NCI-H2081 treated with DMSO at 0.1 percent for 48 hours (cell line): ENCODE measurements around the gene SLC6A20.
"Not testable (repeated sequence)": the region's sequence is repeated elsewhere in the genome, so short reads cannot be mapped to it uniquely, and the experiment has no call there.

Source experiments
- DNase-seq: peaks from one replicate; lab custom pipeline; 2025; lab: John Stamatoyannopoulos, UW

SLC6A20 gene

DNA sequence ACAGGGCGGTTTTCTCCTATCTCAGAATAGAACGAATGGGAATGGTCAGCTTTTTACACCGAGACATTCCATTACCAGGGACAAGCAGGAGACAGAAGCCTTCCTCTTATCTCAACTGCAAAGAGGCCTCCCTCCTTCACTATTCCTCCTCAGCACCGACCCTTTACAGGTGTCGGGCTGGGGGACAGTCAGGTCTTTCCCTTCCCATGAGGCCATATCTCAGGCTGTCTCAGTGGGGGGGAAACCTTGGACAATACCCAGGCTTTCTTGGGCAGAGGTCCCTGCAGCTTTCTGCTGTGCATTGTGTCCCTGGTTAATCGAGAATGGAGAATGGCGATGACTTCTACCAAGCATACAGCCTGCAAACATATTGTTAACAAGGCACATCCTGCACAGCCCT is 39.2 kb downstream of the SLC6A20 start:
- DNase-seq, result not testable (repeated sequence)

DNA sequence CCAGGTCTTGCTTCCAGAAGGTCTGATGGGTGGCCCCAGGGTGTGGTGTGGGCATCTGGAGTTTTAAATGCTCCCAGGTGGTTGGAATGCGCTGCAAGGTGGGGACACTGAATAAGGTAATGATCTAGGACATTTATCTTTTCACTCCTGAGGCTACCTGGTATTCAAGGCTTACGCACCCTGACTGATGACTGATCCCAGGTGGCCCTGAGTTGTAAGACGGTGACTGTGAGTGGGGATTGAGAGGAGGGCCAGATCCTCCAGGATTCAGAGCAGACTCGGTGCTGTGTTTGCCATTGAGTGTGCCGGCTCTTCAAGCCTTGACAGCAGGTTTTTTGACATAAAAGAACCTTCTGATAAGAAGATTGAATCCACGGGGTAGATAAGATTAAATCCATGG is 40.3 kb downstream of the SLC6A20 start:
- no peak for DNase-seq

DNA sequence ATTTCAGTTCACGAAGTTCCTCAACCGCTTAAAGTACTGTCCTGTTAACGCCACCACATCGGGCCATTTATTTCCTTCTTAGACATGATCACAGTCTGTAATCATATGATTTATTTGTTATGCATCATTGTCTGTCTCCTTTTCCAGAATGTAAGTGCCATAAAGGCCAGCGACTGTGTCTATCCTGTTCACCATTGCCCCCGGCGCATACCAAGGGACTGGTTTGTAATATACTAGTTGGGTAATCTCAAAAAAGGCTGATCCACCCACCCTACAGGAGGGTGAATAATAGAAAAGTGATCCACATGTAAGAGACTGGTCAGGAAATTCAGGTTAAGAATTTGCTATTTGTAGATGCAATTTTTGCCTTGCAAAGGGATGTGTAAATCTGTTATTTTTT is 41.9 kb downstream of the SLC6A20 start:
- no peak for DNase-seq

GRCh38 chr3:45753095-45753494 is 43.2 kb downstream of the SLC6A20 start:
- no peak for DNase-seq

- DNase-seq, result no peak
Observed at GRCh38 chr3:45751537-45752242, 44.6 kb downstream of the SLC6A20 start.

GRCh38 chr3:45749880-45750279 is 46.5 kb downstream of the SLC6A20 start:
- no peak for DNase-seq

- DNase-seq, result not testable (repeated sequence)
Observed at GRCh38 chr3:45749036-45749600, 47.2 kb downstream of the SLC6A20 start.

GRCh38 chr3:45748068-45748467 is 48.3 kb downstream of the SLC6A20 start:
- no peak for DNase-seq

DNA sequence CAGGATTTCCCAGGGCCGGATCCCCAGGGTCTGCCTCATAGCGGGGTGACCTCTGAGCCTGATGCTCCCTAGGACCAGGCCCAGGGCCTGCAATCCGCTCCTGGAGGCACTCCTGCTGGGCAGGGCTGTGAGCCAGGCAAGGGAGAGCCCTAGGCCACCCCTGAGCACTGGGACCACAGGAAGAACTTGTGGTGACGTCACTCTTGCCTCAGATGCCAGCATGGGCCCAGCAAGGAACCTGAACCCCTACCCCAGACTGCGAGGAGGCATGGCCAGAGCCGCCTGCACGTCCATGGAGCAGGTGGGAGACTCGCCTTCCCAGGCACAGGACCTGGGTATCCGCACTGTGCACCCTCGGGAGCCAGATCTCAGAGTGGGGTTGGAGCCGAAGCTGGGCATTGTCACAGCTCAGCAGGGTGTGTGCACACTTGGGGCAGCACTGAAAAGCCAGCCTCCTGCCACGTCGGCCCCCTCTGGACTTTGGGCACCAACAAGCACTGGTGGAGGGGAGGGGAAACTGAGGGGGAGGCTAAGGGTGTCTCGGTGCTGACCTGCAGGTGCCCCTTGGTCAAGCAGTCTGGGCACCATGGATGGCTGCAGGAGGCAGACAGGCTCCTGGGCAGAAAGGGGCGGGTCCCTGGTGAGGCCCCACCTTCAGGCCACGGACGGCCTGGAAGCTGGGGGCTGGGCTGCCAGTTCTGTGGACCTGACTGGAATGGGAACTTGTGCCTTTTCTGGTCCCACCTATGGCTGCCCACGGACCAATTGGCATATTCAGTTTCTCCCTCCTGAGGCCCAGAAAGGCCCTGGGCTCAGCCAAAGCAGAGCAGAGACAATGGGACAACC is 49.3 kb downstream of the SLC6A20 start:
- no peak for DNase-seq

- no peak for DNase-seq
Observed at GRCh38 chr3:45746165-45746776, 50.1 kb downstream of the SLC6A20 start.

DNA sequence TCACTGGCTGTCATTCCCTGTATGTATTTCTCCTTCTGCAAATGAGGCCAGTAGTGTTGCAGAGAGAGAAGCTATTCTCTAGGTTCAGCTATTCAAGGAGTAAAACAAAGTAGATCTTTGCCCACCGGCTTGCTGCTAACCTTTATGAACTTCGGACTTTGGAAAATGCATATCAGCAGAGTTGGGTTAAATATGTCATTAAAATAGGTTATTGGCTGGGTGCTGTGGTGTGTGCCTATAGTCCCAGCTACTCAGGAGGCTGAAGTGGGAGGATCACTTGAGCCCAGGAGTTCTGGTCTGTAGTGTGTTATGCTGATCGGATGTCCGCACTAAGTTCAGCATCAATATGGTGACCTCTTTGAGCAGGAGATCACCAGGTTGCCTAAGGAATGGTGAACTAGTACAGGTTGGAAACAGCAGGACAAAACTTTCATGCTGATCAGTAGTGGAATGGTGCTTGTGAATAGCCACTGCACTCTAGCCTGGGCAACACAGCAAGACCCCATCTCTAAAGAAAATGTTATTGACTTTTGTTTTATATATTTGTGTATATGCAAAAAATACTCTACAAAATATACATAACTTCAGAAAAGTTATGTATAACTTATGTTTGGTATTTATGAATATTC is 53.8 kb downstream of the SLC6A20 start:
- DNase-seq, result no peak

DNA sequence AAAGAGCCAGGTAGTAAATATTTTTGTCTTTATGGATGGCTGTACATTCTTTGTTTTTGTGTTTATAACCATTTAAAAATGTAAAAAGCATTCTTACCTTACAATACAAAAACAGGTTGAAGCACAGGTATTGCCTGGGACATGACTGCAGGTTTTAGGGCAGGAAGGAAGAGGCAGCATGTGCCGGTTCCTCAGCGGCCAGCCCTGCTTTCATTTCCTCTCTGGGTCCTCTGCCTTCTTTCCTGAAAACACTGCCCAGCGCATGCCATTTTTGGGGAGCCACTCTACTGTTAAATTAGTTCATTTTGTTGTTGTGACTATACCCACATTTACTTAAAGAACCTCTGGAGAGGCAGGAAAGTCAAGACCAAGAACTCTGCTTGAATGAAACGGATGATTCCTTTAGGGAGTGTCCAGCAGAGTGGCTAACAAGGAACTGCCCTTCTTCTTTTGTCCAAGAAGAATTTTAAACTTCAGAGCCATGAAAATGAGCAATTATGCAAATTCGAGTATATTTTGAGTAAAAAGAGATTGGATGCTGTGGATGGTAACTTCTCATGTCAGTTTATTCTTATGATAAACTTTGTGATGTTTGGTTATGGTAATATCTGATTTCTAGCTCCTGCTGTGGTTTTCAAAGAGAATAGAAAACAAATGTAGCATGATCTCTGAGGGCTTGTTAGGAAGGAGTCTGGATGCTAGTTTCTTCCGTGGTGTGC is 54.4 kb downstream of the SLC6A20 start:
- DNase-seq, result no peak

DNA sequence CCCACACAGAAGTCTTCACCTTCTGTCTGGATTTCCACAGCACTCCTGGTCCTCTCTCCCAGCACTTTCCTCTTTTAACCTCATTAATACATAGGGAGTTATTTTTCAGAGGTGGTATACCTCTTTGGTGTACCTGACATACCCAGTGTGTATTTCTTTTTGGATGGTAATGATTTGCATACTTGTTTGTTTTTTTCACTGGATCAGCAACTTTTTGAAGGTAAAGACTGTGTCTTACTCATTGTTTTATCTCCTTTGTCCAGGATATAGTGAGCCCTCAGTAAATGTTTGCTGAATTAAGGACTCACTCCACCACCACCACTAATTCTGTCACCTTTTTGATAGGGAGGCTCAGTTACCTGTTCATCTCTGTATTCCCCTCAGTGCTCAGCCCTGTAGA is 55.1 kb downstream of the SLC6A20 start:
- DNase-seq, result no peak

- no peak for DNase-seq
Observed at GRCh38 chr3:45739991-45740390, 56.3 kb downstream of the SLC6A20 start.

DNA sequence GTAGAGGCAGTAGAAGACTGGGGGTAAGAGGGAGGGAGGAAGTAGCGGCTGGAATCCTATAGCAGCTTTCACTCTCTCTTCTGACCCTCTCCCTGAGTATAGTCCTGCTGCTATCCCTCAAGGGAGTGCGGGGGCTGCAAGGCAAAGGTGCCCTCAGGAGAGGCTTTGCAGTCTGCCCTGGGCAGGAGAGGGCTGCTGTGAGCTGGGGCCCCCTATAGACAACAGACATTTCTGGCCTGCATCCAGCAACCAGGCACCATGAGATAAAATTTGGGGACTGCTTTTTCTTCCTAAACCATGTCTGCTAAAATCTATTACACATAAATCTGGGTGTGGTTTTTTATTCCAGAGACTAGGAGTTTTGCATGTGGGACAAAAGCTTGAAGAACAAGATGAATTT is 59.1 kb downstream of the SLC6A20 start:
- no peak for DNase-seq

GRCh38 chr3:45736707-45737106 is 59.6 kb downstream of the SLC6A20 start:
- no peak for DNase-seq

DNA sequence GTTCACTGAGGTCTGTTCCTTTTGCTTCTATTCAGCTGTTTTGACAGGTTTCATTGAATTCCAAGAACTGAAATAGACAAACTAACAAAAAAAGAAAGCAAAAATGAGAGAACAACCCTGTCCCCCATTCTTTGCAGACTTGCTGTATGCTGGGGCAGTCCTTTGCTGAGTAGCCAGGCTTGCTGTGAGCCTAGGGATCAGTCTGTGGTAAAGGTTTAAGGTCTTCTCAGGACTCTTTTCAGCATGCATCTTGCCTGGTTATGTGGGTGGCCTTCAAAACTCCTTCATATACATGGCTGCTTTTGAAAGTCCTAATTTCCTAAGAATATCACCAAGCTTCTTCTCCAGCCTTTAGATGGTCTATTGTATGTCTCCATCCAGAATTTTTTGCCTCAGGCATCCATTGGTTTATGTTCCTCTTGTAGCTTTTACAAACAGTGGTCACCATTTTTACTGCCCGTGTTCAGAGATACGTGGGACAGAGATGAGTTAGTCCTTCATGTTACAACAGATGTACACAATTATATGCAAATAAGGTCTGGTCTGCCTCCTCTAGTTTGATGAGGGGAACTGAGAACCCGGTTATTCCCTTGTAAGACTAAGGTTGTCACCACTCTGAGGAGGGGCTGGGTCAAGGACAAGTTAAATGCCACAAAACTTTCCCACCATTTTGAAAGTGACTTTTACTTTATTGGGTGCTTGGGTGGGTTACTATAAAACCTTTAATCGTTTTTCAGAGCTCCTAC is 65.8 kb downstream of the SLC6A20 start:
- DNase-seq, result no peak

- no peak for DNase-seq
Observed at GRCh38 chr3:45729614-45730013, 66.7 kb downstream of the SLC6A20 start.

GRCh38 chr3:45724911-45725310 is 71.4 kb downstream of the SLC6A20 start:
- no peak for DNase-seq

DNA sequence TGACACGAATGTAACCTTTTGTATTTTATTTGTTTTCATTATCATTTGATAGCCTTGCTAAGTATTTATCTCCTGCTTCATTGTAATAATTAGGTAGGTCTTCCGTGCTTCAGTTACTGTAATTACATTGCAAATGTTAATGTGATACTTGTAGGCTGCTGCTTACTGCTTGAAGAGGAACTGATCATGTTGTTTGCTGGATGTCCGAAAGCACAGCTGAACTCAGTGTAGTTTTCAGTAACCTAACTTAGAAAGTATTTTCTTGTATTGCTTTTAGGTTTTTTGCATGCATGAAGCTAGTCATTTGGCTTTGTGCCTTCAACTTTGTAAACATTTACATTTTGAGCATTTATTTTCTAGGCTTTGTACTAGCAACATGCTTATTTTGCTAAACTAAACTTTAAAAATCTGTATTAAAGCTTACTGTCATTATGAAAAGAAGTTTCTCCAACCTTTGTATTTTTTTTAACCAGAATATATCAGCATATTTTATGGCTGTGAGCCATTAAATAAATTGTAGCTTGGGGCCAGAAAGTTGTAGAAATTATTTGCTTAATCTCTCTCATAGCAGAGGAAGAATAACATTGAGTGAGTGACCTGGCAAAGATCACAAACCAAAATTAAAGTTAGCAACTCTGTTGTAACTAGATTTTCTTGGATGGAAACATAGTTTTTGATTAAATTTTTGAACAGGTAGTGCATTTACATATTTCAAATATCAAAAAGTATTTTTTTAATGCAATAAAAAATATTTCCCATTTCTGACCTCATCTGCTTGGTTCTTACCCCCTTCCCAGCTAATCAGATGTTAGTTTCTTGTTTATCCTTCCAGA is 76.5 kb downstream of the SLC6A20 start:
- DNase-seq, result peak; percentile 5
